Measurements from ENCODE around the gene IL15RA. TPM values are rescaled to one million over a fixed set of nuclear protein-coding genes. Genes with fewer than 3 reads are reported as not detected.

IL15RA gene
- total and polyA plus RNA-seq, 4 donors, result 13.2 to 67.7 (median 32.7) TPM

GRCh38 chr10:5978230-5978489 lies 817 bp upstream of the IL15RA start:
- Histone ChIP-seq H3K9ac (ENCODE audit: insufficient read depth in 1 of 2, low read length in 2 of 2) (no peak overlapping the region), H3K27ac (ENCODE audit: low read depth in 1 of 2, low read length in 1 of 2) (peak overlapping the region; percentile 90 to 99), H3K4me1 (ENCODE audit: control insufficient read depth in 5 of 5, insufficient read depth in 5 of 5, low read length in 5 of 5) (peaks cover 0 to 14% (median 7%) of the 10 kb centered on the region in 5 donors), H3K27me3 (ENCODE audit: control insufficient read depth in 3 of 3, insufficient read depth in 3 of 3, low read length in 2 of 3) (peaks cover 0 to 23% (median 0%) of the 10 kb centered on the region in 3 donors), H3K36me3 (ENCODE audit: control insufficient read depth in 4 of 4, insufficient read depth in 4 of 4, low read length in 4 of 4) (no peaks in the 10 kb centered on the region), H3K9me3 (ENCODE audit: control insufficient read depth in 4 of 4, insufficient read depth in 3 of 4, low read length in 3 of 4) (no peaks in the 10 kb centered on the region), H3K4me3 (peak overlapping the region; percentile 99)
- no peak for TF ChIP-seq CTCF (IDR thresholded peaks at IDR 0.05; ENCODE audit: control extremely low read depth, extremely low read depth)
- ATAC-seq (ENCODE audit: insufficient read depth, low FRiP score), result no peak
- WGBS, 2 donors, result 5 to 13% methylated on average over 6 of the region's 6 CpGs
- DNase-seq, result no peak

- H3K9me3 ChIP-seq (ENCODE audit: control insufficient read depth in 4 of 4, insufficient read depth in 3 of 4, low read length in 3 of 4), result no peaks in the 10 kb centered on the region
- no peaks in the 10 kb centered on the region for H3K36me3 ChIP-seq (ENCODE audit: control insufficient read depth in 4 of 4, insufficient read depth in 4 of 4, low read length in 4 of 4)
- ATAC-seq (ENCODE audit: insufficient read depth, low FRiP score), result peak; percentile 50
- DNase-seq, result peak; percentile 44 to 57 (median 57)
- WGBS, 2 donors, result 1% methylated on average over 70 to 82 of the region's 82 CpGs
- peaks cover 0 to 14% (median 7%) of the 10 kb centered on the region in 5 donors for H3K4me1 ChIP-seq (ENCODE audit: control insufficient read depth in 5 of 5, insufficient read depth in 5 of 5, low read length in 5 of 5)
- H3K27ac ChIP-seq (ENCODE audit: low read depth in 1 of 2, low read length in 1 of 2), result peak overlapping the region; percentile 90 to 99
- H3K27me3 ChIP-seq (ENCODE audit: control insufficient read depth in 3 of 3, insufficient read depth in 3 of 3, low read length in 2 of 3), result peaks cover 0 to 23% (median 0%) of the 10 kb centered on the region in 3 donors
- peak overlapping the region; percentile 99 for H3K4me3 ChIP-seq
- no peak for TF ChIP-seq CTCF (IDR thresholded peaks at IDR 0.05; ENCODE audit: control extremely low read depth, extremely low read depth)
- peak overlapping the region in 1 of 2 donors; percentile 11 for H3K9ac ChIP-seq (ENCODE audit: insufficient read depth in 1 of 2, low read length in 2 of 2)
Measured at GRCh38 chr10:5976512-5977470, 552 bp downstream of the IL15RA start.

GRCh38 chr10:5975641-5976473 lies 1.5 kb downstream of the IL15RA start:
- Histone ChIP-seq H3K4me3 (peak overlapping the region; percentile 99), H3K27me3 (ENCODE audit: control insufficient read depth in 3 of 3, insufficient read depth in 3 of 3, low read length in 2 of 3) (peaks cover 0 to 18% (median 0%) of the 10 kb centered on the region in 3 donors), H3K36me3 (ENCODE audit: control insufficient read depth in 4 of 4, insufficient read depth in 4 of 4, low read length in 4 of 4) (no peaks in the 10 kb centered on the region), H3K9ac (ENCODE audit: insufficient read depth in 1 of 2, low read length in 2 of 2) (no peak overlapping the region), H3K4me1 (ENCODE audit: control insufficient read depth in 5 of 5, insufficient read depth in 5 of 5, low read length in 5 of 5) (peaks cover 0 to 14% (median 4%) of the 10 kb centered on the region in 5 donors), H3K9me3 (ENCODE audit: control insufficient read depth in 4 of 4, insufficient read depth in 3 of 4, low read length in 3 of 4) (no peaks in the 10 kb centered on the region), H3K27ac (ENCODE audit: low read depth in 1 of 2, low read length in 1 of 2) (peak overlapping the region; percentile 90 to 99)
- DNase-seq (peak in 2 of 3 donors; percentile 53 to 60), ATAC-seq (ENCODE audit: insufficient read depth, low FRiP score) (no peak)
- 61 to 63% methylated on average over 20 of the region's 20 CpGs for WGBS, 2 donors
- no peak for TF ChIP-seq CTCF (IDR thresholded peaks at IDR 0.05; ENCODE audit: control extremely low read depth, extremely low read depth)

All from lung (tissue), 12 donors.